CD4-positive, alpha-beta T cell treated with Interleukin-4 for 1 hour (primary cell): ENCODE results near the gene NR6A1.

ENCODE experiments used
- DNase-seq, 2 donors: peaks; one replicate each; pipeline ENCODE4 v3.0.0-alpha.2; 2020 to 2022

NR6A1 gene

GRCh38 chr9:124512806-124513204, 258.3 kb downstream of the NR6A1 start:
- no peak for DNase-seq

GRCh38 chr9:124511891-124512805, 259.0 kb downstream of the NR6A1 start:
- no peak for DNase-seq

GRCh38 chr9:124511426-124511840, 259.7 kb downstream of the NR6A1 start:
- no peak for DNase-seq

DNA sequence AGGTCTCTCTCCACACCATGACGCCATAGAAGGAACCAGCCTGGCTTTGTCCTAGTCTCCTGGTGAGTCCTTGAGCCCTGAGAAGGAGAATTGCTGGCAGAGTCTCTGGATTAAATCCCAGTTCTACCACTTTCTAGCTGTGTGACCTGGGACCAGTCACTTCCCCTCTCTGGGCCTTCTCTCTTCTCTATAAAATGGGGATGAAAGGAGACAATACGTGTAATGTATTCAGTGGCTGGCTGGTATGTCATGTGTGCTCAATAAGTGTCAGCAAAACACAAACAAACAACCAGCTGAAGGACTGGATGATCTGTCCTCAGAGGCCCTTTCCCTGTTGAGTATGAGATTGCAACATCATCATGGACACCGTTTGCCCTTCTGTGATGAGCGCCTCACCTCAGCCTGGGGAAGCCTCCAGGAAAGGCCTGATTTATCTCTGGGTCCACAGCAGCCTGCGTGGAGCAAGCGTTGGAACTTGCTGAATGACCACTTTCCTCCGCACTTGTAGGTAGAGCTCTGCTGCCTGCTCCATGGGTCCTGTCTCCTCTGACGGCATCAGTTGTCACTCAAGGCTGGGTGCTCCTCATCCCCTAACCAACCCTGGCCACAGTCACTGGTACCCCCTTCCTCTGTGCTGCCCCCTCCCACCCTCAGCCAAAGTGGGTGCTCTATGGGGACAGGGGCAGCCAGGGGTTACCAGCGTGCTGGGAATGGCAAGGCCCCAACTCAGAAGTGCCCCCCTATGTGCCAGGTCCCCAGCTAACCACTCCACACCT, 260.3 kb downstream of the NR6A1 start:
- no peak for DNase-seq

DNA sequence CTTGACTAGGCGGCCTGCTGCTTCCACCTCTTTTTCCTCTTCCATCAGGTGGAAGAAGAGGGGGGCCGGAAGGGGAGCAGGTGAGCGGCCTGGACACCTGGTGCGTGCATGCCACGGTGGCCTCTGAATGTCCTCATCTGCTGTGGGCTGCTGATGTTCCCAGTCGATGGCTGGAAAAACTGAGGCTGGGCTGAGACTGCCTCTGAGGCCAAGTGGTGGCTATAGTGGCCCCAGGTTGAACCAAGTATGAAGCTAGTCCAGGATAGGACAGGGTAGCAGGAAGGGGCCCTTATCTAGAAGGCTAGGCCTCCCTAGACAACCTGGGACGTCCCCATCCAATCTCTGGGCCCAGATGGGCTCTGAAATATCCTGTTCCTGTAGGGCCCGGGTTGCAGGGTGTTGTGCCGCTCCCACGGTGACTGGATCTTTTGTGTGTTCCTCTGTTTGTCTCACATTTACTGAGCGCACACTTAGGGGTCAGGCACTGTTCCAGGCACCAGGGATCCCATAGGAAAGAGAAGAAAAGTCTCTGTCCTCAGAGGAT, 263.2 kb downstream of the NR6A1 start:
- DNase-seq, result no peak

GRCh38 chr9:124506931-124507879, 263.9 kb downstream of the NR6A1 start, which contains the start of gene NR5A1:
TSS of gene NR5A1 (minus strand) at chr9:124507399. CDS start at chr9:124503395, 4,004 bp downstream.
- DNase-seq, result no peak

DNA sequence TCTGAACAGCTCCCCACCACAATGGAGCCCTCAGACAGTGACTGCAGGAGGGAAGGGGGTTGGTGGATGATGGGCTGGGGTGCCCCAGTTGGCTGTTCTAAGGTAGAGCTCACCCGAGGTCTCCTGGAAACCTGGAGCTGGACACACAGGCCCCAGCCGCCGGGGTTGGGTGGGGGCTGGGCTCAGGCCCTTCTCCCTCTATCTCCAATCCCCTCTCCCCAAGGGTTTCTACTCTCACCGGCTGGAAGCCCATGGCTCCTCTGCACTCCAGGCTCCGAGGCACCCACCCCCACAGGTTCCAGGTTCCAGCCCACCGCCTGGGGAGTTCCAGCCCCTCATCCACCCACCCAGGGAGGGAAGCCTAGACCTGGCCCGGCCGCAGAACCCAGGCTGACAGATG, 264.7 kb downstream of the NR6A1 start:
- no peak for DNase-seq

DNA sequence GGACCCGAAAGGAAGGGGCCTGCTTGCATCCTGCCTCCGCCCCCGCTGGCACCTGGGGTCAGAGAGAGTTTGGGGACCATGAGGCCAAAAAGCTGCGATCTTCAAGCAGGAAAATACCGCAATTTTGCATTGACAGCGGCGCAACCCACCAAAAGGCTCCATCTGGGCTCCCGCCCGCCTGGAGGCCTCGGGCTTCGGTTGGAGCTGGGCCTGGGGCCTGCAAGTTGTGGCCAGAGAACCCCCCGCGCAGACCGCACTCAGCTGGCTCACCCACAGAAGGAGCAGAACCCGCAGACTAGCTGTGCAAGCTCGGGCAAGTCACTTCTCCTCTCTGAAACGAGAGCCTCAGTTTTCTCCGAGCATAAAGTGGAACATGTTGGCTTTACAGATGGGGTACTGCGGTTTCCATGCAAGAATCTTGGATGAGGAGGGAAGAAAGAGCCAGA, 265.2 kb downstream of the NR6A1 start:
- DNase-seq, result no peak

- no peak for DNase-seq
Measured at GRCh38 chr9:124505006-124505900, 265.9 kb downstream of the NR6A1 start.

DNA sequence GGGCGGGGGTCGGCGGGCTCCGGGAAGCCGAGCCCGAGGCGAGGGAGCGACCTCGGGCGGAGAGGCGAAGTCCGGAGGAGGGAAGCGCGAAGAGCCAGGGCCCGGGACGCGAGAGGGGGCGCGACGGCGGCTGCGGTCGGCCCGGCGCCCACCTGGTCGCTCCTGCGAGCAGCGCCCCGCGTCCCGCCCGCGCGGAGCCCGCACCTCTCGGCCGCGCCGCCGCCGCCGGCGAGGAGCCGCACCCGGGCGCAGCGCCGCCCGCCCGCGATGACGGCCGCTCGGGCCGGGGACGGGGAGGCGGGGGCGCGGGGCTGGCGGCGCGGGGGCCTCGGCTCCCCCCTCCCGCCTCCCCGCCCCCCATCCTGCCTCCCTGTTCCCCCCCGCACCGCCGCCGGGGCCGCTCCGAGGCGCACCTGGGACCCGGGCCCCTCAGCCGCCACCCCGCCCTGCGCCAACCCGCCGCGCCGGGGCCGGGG, 266.5 kb downstream of the NR6A1 start:
- DNase-seq, result no peak

DNA sequence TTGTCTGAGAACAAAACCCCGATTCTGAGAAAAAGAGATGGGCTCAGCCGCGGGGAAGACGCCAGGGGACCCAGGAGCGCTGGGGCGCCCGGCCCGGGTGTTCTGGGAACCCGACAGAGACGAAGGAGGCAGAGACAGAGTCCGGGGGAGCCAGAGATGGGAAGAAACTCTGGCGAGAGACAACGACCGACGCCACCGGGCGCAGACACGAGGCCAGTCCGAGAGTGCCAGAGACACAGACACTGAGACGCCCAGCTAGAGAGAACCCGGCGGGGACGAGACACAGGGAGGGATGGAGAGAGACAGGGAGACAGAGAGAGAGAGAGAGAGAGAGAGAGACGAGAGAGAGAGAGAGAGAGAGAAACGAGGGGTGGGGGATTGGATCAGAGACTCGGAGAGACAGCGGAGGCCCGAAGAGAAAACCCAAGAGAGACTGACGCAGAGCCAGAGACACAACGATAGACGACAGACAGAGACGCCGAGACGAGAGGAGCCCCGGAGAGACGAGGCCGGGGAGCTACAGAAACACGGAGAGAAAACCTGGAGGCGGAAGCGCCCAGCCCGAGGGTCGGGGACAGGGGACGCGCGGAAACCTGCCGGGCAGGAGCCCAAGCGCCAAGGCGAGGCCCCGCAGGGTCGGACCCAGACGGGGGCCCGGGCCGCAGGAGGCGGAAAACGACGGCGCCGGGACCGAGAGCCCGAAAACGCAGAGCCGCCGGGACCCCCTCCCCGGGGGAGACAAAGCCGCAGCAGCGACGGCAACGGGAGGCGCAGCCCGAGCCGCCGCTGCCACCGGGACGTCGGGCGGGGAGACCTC, 267.2 kb downstream of the NR6A1 start:
- DNase-seq, result no peak

DNA sequence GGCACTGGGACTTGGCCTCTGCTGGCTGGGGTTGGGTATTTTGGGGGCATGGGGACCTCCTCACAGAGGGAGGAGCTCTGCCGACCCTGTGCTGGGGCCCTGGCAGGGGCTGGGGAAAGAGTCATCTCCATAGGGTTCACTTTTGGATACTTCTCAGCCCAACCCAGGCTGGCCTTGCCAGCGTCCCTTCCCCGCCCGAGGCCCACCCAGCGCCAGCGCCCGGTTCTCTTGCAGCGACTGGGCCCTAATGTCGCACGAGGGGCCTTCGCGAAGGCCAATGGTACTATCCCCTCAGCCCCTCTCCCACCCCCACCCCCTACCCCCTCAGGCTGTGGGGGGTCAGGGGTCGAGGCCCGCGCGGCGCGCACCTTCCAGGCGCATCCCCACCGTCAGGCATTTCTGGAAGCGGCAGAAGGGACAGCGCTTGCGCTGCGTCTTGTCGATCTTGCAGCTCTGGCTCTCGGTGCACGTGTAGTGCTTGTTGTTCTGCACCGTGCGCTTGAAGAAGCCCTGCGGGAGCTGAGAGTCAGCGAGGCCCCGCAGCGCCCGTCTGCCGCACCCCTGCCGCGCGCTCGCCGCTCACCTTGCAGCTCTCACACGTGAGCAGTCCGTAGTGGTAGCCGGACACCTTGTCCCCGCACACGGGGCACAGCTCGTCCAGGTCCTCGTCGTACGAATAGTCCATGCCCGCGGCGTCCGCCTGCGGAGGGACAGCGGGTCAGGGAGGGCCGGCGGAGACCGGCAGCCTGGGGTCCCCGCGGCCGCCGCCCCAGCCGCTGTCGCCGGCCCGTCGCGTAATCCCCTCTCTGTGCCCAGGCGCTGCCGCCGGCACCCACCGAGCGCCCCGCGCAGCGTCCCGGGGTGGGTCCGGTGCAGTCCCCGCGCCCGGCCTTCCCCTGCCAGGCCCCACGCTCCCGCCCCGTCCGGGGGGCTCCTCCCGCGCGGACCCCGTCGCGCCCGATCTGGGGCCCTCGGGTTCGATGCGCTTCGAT, 268.1 kb downstream of the NR6A1 start:
- no peak for DNase-seq

GRCh38 chr9:124501771-124502320, 269.3 kb downstream of the NR6A1 start:
- no peak for DNase-seq

GRCh38 chr9:124500796-124501611, 270.1 kb downstream of the NR6A1 start:
- no peak for DNase-seq

GRCh38 chr9:124500028-124500795, 270.9 kb downstream of the NR6A1 start:
- DNase-seq, result no peak

DNA sequence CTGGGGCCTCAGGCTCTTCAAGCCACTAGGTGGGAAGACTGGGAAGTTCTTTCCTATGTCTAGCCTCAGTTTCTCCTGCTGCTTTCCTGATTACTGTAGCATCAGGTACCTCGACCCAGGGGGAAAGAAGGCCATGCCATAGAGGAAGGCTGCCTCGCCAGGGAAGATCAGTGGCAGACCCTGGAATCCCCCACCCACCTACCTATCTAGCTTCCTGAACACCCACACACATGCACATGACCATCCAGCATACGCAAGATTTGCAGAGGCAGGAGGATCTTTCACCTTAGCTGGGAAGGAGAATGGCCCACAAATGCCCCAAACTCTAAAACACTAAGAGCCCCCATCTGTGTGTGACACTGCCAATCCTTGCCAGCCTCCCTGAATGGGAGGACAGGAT, 271.9 kb downstream of the NR6A1 start:
- DNase-seq, result no peak
